Hematopoietic multipotent progenitor cell treated with erythropoietin and hydrocortisone succinate and interleukin-3 and kit ligand, for 15 days (in vitro differentiated cells): ENCODE measurements around the gene NUCB1.
"Not testable (repeated sequence)": the region's sequence is repeated elsewhere in the genome, so short reads cannot be mapped to it uniquely, and the experiment has no call there.

Source experiments
- DNase-seq: peaks from one replicate; pipeline ENCODE4 v3.0.0-alpha.2; 2015; ENCODE audit warnings: low spot score

NUCB1 gene

GRCh38 chr19:48874303-48875135 is 25.6 kb upstream of the NUCB1 start:
- DNase-seq = peak; percentile 80

GRCh38 chr19:48876043-48876981 is 23.8 kb upstream of the NUCB1 start:
- peak; percentile 88 for DNase-seq

- DNase-seq = peak; percentile 52
Observed at GRCh38 chr19:48877855-48878195, 22.3 kb upstream of the NUCB1 start.

DNA sequence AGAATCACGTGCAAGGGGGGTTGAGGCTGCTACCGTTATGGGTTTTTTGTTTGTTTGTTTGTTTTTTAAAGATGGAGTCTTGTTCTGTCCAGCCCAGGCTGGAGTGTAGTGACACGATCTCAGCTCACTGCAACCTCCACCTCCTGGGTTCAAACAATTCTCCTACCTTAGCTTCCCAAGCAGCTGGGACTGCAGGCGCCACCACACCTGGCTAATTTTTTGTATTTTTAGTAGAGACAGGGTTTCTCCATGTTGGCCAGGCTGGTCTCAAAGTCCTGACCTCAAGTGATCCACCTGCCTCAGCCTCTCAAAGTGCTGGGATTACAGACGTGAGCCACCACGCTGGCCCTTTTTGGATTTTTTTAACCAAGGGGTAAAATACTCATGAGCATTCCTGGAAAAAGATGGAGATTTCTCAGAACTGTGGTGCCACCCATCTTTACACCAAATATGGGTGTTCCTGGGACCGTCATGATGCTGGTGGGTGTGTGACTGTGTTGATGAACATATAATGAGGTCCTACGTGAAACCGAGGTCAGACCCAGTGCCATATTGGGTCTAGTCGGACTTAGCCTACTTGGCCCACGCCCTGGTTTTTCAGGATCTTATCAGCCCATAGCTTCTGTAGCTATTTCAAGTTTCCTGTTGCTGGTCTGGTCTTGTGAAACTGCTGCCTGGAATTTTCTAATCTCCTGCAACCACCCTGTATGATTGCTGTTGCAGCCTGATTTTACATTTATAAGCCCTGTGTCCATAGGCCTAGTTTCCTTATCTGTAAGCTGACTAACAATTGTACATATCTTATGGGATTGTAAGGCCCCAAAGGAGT is 21.7 kb upstream of the NUCB1 start:
- DNase-seq = peak; percentile 97

DNA sequence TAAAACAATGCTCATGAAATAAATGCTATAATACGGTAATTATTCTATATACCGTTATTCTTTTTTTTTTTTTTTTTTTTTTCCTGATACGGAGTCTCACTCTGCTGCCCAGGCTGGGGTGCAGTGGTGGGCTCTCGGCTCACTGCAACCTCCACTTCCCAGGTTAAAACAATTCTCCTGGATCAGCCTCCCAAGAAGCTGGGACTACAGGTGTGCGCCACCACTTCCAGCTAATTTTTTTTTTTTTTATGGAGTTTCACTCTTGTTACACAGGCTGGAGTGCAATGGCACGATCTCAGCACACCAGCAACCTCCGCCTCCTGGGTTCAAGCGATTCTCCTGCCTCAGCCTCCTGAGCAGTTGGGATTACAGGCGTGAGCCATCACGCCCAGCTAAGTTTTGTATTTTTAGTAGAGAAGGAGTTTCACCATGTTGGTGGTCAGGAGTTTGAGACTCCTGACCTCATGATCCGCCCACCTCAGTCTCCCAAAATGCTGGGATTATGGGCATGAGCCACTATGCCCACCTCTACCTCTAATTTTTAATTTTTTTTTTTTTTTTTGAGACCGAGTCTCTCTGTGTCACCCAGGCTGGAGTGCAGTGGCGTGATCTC is 21.0 kb upstream of the NUCB1 start:
- DNase-seq = no peak

DNA sequence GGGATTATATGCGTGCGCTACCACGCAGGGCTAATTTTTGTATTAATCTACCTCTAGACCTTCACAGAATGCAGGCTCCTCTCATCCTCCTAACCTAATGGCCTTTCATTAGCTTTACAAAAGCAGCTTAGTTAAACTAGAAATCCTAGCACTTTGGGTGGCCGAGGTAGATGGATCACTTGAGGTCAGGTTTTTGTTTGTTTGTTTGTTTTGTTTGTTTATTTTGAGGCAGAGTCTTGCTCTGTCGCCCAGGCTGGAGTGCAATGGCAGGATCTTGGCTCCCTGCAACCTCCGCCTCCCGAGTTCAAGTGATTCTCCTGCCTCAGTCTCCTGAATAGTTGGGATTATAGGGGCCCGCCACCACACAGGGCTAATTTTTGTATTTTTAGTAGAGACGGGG is 20.4 kb upstream of the NUCB1 start:
- DNase-seq = not testable (repeated sequence)

- DNase-seq = peak; percentile 64
Observed at GRCh38 chr19:48881741-48882657, 18.1 kb upstream of the NUCB1 start.

DNA sequence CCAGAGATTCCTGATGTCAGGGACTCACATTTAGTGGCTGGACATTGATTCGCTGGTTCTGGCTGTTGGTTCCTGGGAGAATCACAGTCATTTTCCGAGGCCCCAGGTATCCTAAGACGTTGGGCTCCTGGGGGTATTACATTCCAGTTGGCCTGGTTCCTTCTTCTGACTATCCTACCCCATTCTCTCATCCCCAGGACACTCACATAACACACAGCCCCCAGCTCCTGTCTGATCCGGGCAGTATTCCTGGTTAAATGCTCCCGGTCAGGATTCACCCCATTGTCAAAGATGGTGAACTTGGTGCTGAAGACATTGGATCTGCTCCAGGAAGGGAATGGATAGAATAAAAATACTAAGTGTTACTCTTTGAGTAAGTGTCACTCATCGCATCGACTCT is 16.4 kb upstream of the NUCB1 start:
- no peak for DNase-seq

DNA sequence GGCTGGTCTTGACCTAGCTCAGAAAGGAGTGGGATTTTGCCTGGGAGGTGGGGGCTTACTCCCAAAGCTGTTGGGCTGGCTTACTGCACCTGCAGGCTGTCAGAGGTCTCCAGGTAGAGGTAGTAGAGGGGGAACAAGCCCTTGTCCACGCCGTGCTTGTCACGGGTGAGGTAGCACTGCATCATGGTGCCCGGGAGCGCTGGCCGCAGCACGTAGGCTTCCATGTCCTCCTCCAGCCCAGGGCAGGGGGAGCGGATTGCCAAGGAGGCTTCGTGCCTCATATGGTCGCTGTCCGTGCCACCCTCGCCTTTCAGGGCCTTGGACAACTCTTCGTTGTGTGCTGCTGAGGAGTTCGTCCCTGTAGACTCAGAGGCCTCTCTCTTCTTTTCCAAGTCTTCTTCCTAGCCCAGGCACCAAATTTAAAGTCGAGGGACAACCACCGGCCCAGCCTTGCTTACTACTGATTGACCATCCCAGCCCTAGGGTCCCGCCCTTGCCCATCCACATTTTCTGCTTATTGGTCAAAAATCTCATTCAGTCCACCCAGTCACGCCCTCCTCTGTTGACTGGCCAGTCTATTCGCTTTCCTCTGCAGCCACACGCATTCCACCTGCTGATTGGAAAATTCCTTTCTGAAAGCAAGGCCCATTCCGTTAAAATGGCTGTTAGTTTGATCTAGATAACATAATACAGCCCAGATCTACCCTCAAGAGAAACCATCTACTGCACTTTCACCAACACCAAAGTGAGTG is 12.1 kb upstream of the NUCB1 start:
- no peak for DNase-seq

DNA sequence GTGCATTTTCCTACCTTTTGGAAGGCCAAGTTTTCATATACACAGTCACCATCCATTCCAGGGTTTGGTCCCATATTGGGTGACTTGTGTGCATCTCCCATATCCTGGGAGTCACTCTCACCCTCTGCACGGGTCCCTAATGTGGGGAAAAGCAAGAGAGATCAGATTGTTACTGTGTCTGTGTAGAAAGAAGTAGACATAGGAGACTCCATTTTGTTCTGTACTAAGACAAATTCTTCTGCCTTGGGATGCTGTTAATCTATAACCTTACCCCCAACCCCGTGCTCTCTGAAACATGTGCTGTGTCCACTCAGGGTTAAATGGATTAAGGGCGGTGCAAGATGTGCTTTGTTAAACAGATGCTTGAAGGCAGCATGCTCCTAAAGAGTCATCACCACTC is 10.6 kb upstream of the NUCB1 start:
- not testable (repeated sequence) for DNase-seq

DNA sequence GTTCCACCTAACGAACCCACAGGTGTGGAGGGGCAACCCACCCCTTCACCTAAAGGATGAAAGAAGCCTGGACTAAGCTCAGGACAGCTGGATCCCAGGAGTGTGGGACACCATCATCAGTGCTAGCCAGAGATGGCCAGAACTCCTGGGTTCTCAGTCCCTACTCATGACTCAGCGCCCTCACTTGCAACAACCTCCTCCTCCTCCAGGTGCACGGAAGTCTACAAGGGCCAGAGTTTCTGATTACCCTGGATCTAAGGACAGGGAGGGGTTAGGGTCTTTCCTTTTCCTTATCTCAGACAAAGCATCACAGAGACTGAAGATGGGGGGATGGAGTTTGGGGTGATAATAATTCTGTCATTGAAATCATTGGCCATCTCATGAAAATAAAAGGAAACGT is 9.6 kb upstream of the NUCB1 start:
- DNase-seq = no peak

GRCh38 chr19:48895226-48895625 is 4.9 kb upstream of the NUCB1 start:
- no peak for DNase-seq

DNA sequence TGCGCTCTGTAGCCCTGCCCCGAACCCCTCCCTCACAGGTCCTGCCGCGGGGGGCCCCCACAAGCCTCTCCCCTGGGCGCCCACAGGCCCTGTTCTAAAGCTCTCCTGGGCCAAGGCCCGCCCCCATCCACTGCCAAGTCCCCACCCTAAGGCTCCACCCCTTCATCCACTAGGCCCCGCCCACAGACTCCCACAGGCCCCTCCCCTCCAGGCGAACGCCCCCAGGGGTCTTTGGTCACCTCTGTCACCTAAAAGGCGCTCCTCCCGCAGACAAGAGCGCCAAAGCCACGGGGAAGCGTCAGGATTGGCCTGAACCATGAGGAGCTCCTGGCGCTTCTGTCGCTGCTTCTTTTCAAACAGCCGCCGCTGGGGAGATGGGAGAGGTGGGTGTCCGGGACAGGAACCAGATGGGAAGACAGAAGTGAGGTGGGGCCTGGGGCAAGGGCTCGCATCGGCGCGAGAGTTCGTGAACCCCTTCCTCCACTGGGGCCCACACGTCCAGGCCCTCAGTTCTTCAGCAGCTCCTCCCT is 3.9 kb upstream of the NUCB1 start:
- peak; percentile 78 for DNase-seq

- no peak for DNase-seq
Observed at GRCh38 chr19:48897181-48897580, 2.9 kb upstream of the NUCB1 start.

GRCh38 chr19:48899386-48899749 is 744 bp upstream of the NUCB1 start:
- not testable (repeated sequence) for DNase-seq

GRCh38 chr19:48900477-48901406 is 630 bp downstream of the NUCB1 start:
- peak; percentile 82 for DNase-seq

DNA sequence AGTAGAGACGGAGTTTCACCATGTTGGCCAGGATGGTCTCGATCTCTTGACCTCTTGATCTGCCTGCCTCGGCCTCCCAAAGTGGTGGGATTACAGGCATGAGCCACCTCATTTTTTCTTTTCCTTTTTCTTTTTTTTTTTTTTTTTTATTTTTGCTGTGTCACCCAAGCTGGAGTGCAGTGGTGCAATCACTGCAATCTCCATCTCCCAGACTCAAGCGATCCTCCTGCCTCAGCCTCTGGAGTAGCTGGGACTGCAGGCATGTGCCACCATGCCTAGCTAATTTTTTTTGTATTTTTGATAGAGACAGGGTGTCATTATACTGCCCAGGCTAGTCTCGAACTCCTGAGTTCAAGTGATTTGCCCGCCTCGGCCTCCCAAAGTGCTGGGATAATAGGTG is 2.2 kb downstream of the NUCB1 start:
- peak; percentile 38 for DNase-seq

DNA sequence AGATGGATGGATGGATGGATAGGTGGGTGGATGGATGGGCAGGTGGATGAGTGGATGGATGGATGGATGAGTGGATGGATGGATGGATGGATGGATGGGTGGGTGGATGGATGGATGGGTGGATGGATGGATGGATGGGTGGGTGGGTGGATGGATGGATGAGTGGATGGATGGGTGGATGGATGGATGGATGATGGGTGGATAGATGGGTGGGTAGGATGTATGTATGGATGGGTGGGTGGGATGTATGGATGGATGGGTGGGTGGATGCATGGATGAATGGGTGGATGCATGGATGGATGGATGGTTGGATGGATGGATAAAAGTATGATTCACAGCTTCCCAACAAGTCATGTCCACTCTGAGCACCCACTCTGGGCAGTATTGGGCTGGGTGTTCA is 3.7 kb downstream of the NUCB1 start:
- DNase-seq = not testable (repeated sequence)

GRCh38 chr19:48905664-48906063 is 5.6 kb downstream of the NUCB1 start:
- no peak for DNase-seq
